ENCODE measurements around the gene NLRP10.

NLRP10 gene

GRCh38 chr11:7964873-7965272 is 374 bp downstream of the NLRP10 start:
- H3K79me2 ChIP-seq (ENCODE audit: insufficient read depth, low read length) = no peaks in the 10 kb centered on the region
- H3K4me2 ChIP-seq (ENCODE audit: low read length) = no peak overlapping the region
- no peaks in the 10 kb centered on the region for H3K9me2 ChIP-seq (ENCODE audit: low read depth, low read length)
- H4K20me1 ChIP-seq (ENCODE audit: insufficient read depth, low read length) = no peaks in the 10 kb centered on the region
- H3F3A ChIP-seq (ENCODE audit: insufficient read depth, low read length) = no peaks in the 10 kb centered on the region
- H2AFZ ChIP-seq (ENCODE audit: low read length) = no peak overlapping the region
- no peaks in the 10 kb centered on the region for H3K36me3 ChIP-seq (ENCODE audit: insufficient read depth, low read length)
- no peaks in the 10 kb centered on the region for H3K27me3 ChIP-seq (ENCODE audit: insufficient read depth, low read length)
- no peaks in the 10 kb centered on the region for H3K9me3 ChIP-seq (ENCODE audit: low read length)
- TF ChIP-seq EZH2 (IDR thresholded peaks at IDR 0.05; ENCODE audit: borderline replicate concordance, low read length) = no peak
- TF ChIP-seq, protein P1, sequence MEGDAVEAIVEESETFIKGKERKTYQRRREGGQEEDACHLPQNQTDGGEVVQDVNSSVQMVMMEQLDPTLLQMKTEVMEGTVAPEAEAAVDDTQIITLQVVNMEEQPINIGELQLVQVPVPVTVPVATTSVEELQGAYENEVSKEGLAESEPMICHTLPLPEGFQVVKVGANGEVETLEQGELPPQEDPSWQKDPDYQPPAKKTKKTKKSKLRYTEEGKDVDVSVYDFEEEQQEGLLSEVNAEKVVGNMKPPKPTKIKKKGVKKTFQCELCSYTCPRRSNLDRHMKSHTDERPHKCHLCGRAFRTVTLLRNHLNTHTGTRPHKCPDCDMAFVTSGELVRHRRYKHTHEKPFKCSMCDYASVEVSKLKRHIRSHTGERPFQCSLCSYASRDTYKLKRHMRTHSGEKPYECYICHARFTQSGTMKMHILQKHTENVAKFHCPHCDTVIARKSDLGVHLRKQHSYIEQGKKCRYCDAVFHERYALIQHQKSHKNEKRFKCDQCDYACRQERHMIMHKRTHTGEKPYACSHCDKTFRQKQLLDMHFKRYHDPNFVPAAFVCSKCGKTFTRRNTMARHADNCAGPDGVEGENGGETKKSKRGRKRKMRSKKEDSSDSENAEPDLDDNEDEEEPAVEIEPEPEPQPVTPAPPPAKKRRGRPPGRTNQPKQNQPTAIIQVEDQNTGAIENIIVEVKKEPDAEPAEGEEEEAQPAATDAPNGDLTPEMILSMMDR (IDR thresholded peaks at IDR 0.05; ENCODE audit: low read length) = no peak
- H3K9ac ChIP-seq (ENCODE audit: low read length) = no peak overlapping the region
- no peak overlapping the region for H3K4me3 ChIP-seq (ENCODE audit: low read depth, low read length, poor library complexity, severe bottlenecking)
- peaks cover 7% of the 10 kb centered on the region for H3K4me1 ChIP-seq (ENCODE audit: insufficient read depth, low read length, severe bottlenecking)
- no peak overlapping the region for H3K27ac ChIP-seq (ENCODE audit: low read depth, low read length, poor library complexity, severe bottlenecking)

GRCh38 chr11:7964261-7964660 is 986 bp downstream of the NLRP10 start:
- Histone ChIP-seq H3K27ac (ENCODE audit: low read depth, low read length, poor library complexity, severe bottlenecking) (no peak overlapping the region), H3K4me1 (ENCODE audit: insufficient read depth, low read length, severe bottlenecking) (peaks cover 7% of the 10 kb centered on the region), H3K36me3 (ENCODE audit: insufficient read depth, low read length) (no peaks in the 10 kb centered on the region), H3K9me3 (ENCODE audit: low read length) (no peaks in the 10 kb centered on the region), H3K4me2 (ENCODE audit: low read length) (no peak overlapping the region), H3K9me2 (ENCODE audit: low read depth, low read length) (no peaks in the 10 kb centered on the region), H4K20me1 (ENCODE audit: insufficient read depth, low read length) (no peaks in the 10 kb centered on the region), H3F3A (ENCODE audit: insufficient read depth, low read length) (no peaks in the 10 kb centered on the region), H3K27me3 (ENCODE audit: insufficient read depth, low read length) (no peaks in the 10 kb centered on the region), H2AFZ (ENCODE audit: low read length) (no peak overlapping the region), H3K79me2 (ENCODE audit: insufficient read depth, low read length) (no peaks in the 10 kb centered on the region), H3K4me3 (ENCODE audit: low read depth, low read length, poor library complexity, severe bottlenecking) (no peak overlapping the region), H3K9ac (ENCODE audit: low read length) (no peak overlapping the region)
- TF ChIP-seq, protein P1 (IDR thresholded peaks at IDR 0.05; ENCODE audit: low read length) = no peak
- no peak for TF ChIP-seq EZH2 (IDR thresholded peaks at IDR 0.05; ENCODE audit: borderline replicate concordance, low read length)

GRCh38 chr11:7955191-7955590 is 10.1 kb downstream of the NLRP10 start:
- H3K9me2 ChIP-seq (ENCODE audit: low read depth, low read length) = no peaks in the 10 kb centered on the region
- no peaks in the 10 kb centered on the region for H3K36me3 ChIP-seq (ENCODE audit: insufficient read depth, low read length)
- no peaks in the 10 kb centered on the region for H3K9me3 ChIP-seq (ENCODE audit: low read length)
- no peak overlapping the region for H2AFZ ChIP-seq (ENCODE audit: low read length)
- TF ChIP-seq, protein P1 (IDR thresholded peaks at IDR 0.05; ENCODE audit: low read length) = no peak
- no peak for TF ChIP-seq EZH2 (IDR thresholded peaks at IDR 0.05; ENCODE audit: borderline replicate concordance, low read length)
- no peaks in the 10 kb centered on the region for H3K27me3 ChIP-seq (ENCODE audit: insufficient read depth, low read length)
- H4K20me1 ChIP-seq (ENCODE audit: insufficient read depth, low read length) = no peaks in the 10 kb centered on the region
- no peak overlapping the region for H3K27ac ChIP-seq (ENCODE audit: low read depth, low read length, poor library complexity, severe bottlenecking)
- H3K4me3 ChIP-seq (ENCODE audit: low read depth, low read length, poor library complexity, severe bottlenecking) = no peak overlapping the region
- H3K4me2 ChIP-seq (ENCODE audit: low read length) = no peak overlapping the region
- no peaks in the 10 kb centered on the region for H3K79me2 ChIP-seq (ENCODE audit: insufficient read depth, low read length)
- H3K4me1 ChIP-seq (ENCODE audit: insufficient read depth, low read length, severe bottlenecking) = no peaks in the 10 kb centered on the region
- H3K9ac ChIP-seq (ENCODE audit: low read length) = no peak overlapping the region
- no peaks in the 10 kb centered on the region for H3F3A ChIP-seq (ENCODE audit: insufficient read depth, low read length)
